Measurements from ENCODE around the gene COPG1.
A peak's percentile ranks its signal among the peaks of the same experiment; 100 is the strongest.

Gene COPG1

DNA sequence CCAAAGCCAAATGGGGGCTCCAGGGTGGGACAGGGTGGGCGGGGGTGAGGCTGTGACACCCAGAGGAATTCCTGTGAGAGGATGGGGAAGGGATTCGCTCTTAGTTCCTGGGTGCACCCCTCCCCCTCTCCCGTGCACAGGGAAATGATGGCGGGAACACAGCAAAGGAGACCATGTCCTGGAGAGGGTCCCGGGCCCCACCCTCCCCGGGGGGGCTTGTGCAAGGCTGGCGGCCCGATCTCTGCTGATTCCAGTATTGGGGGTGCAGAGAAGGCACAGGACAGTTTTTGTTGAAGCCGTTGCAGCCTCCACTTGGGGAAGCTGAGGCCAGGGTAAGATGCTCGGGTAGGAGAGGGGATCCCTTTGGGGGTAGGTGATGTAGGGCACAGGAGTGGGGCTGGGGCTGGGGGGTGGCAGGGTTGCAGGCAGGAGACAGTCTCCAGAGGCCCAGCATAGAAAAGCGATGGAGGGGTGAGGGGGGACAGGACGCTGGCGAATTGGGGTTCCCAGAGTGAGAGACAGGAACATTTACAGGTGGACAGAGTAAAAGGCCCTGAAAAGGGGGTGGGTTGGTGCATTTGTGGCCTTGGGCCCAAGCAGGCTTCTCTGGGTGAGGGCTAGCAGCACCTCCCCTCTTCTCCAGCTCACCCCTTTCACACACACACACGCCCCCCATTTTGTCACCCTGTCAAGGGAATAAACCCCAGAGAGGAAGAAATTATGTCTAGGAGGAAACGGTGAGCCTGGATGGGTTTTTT, 67.8 kb downstream of the COPG1 start:
- Histone ChIP-seq H3K36me3 (ENCODE audit: insufficient read depth, low read length) (peaks cover 16% of the 10 kb centered on the region; the same call in 1 of the 2 replicates), H3K9ac (ENCODE audit: low read depth, low read length) (peak overlapping the region; percentile 97), H3K4me2 (ENCODE audit: insufficient read depth, low read length) (peak overlapping the region; percentile 87), H4K20me1 (ENCODE audit: insufficient read depth, low read length) (peaks cover 27% of the 10 kb centered on the region), H3K9me3 (ENCODE audit: insufficient read depth, low read length, severe bottlenecking) (no peaks in the 10 kb centered on the region), H3K27me3 (ENCODE audit: insufficient read depth, low read length, poor library complexity) (no peaks in the 10 kb centered on the region), H3K4me3 (ENCODE audit: low read depth in 1 of 2, low read length in 2 of 2) (peak overlapping the region; percentile 96 to 97; a peak in 3 of 4 replicates), H3K79me2 (ENCODE audit: insufficient read depth, low read length) (peaks cover 21% of the 10 kb centered on the region), H2AFZ (ENCODE audit: low read depth, low read length) (peak overlapping the region; percentile 98), H3K4me1 (ENCODE audit: insufficient read depth, low read length) (peaks cover 30% of the 10 kb centered on the region), H3K27ac (ENCODE audit: low read length) (peak overlapping the region; percentile 82)
- TF ChIP-seq, protein P1, sequence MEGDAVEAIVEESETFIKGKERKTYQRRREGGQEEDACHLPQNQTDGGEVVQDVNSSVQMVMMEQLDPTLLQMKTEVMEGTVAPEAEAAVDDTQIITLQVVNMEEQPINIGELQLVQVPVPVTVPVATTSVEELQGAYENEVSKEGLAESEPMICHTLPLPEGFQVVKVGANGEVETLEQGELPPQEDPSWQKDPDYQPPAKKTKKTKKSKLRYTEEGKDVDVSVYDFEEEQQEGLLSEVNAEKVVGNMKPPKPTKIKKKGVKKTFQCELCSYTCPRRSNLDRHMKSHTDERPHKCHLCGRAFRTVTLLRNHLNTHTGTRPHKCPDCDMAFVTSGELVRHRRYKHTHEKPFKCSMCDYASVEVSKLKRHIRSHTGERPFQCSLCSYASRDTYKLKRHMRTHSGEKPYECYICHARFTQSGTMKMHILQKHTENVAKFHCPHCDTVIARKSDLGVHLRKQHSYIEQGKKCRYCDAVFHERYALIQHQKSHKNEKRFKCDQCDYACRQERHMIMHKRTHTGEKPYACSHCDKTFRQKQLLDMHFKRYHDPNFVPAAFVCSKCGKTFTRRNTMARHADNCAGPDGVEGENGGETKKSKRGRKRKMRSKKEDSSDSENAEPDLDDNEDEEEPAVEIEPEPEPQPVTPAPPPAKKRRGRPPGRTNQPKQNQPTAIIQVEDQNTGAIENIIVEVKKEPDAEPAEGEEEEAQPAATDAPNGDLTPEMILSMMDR (IDR thresholded peaks at IDR 0.05; ENCODE audit: borderline replicate concordance, extremely low read depth, low read length, poor library complexity, severe bottlenecking), result no peak
- TF ChIP-seq EZH2 (IDR thresholded peaks at IDR 0.05; ENCODE audit: borderline replicate concordance, low read depth, low read length, severe bottlenecking), result no peak
- DNase-seq, result no peak
- no peak for ATAC-seq (ENCODE audit: insufficient read depth, low read depth)

DNA sequence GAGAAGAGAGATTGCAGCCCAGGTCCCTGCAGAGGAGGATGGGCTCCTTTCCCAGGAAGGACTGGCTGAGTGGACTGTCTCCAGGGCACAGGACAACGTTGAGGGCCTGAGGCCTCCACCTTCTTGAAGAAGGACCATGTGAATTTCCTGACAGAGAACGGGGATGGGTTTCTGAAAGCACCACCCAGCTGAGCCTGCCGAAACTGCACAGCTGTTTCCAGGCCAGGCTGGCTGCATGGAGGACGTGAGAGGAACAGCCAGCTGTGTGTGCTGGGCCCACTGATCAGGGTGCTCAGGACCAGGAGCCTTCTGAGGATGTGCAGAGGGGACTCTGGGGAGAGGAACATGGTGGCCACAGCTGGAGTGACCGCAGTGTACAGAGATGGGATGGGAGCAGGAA, 68.4 kb downstream of the COPG1 start:
- Histone ChIP-seq H3K27ac (ENCODE audit: low read length) (no peak overlapping the region), H3K36me3 (ENCODE audit: insufficient read depth, low read length) (peaks cover 16% of the 10 kb centered on the region; the same call in 1 of the 2 replicates), H3K4me1 (ENCODE audit: insufficient read depth, low read length) (peaks cover 30% of the 10 kb centered on the region), H3K9me3 (ENCODE audit: insufficient read depth, low read length, severe bottlenecking) (no peaks in the 10 kb centered on the region), H3K27me3 (ENCODE audit: insufficient read depth, low read length, poor library complexity) (no peaks in the 10 kb centered on the region), H3K4me2 (ENCODE audit: insufficient read depth, low read length) (peak overlapping the region; percentile 12; the same call in 1 of the 2 replicates), H3K79me2 (ENCODE audit: insufficient read depth, low read length) (peaks cover 21% of the 10 kb centered on the region), H2AFZ (ENCODE audit: low read depth, low read length) (no peak overlapping the region), H4K20me1 (ENCODE audit: insufficient read depth, low read length) (peaks cover 27% of the 10 kb centered on the region), H3K4me3 (ENCODE audit: low read depth in 1 of 2, low read length in 2 of 2) (no peak overlapping the region), H3K9ac (ENCODE audit: low read depth, low read length) (peak overlapping the region; percentile 97; the same call in 1 of the 2 replicates)
- ATAC-seq (ENCODE audit: insufficient read depth, low read depth), result no peak
- DNase-seq, result no peak
- TF ChIP-seq, protein P1 (IDR thresholded peaks at IDR 0.05; ENCODE audit: borderline replicate concordance, extremely low read depth, low read length, poor library complexity, severe bottlenecking), result no peak
- no peak for TF ChIP-seq EZH2 (IDR thresholded peaks at IDR 0.05; ENCODE audit: borderline replicate concordance, low read depth, low read length, severe bottlenecking)

DNA sequence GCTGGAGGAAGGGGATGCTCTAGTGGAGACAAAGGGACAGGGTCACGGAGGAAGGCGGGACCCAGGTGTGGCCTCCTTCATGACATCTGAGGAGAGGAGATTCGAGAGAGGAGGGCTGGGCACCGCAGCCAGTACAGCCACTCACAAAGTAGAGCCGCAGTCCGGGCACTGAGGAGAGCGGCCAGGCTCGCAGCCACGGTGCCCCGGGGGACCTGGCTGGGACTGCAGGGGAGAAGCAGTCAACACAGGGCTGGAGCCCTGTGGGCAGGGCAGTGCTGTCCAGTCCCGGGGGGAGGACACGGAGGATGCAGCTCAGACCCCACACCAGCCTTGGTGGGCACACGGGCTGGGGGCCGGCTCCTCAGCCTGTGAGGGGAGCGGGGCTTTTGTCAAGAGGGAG, 69.5 kb downstream of the COPG1 start:
- Histone ChIP-seq H4K20me1 (ENCODE audit: insufficient read depth, low read length) (peaks cover 16% of the 10 kb centered on the region), H3K4me3 (ENCODE audit: low read depth in 1 of 2, low read length in 2 of 2) (no peak overlapping the region), H3K4me2 (ENCODE audit: insufficient read depth, low read length) (no peak overlapping the region), H3K4me1 (ENCODE audit: insufficient read depth, low read length) (peaks cover 23% of the 10 kb centered on the region), H3K9ac (ENCODE audit: low read depth, low read length) (no peak overlapping the region), H3K27ac (ENCODE audit: low read length) (no peak overlapping the region), H3K27me3 (ENCODE audit: insufficient read depth, low read length, poor library complexity) (no peaks in the 10 kb centered on the region), H3K9me3 (ENCODE audit: insufficient read depth, low read length, severe bottlenecking) (no peaks in the 10 kb centered on the region), H3K79me2 (ENCODE audit: insufficient read depth, low read length) (peaks cover 21% of the 10 kb centered on the region), H2AFZ (ENCODE audit: low read depth, low read length) (no peak overlapping the region), H3K36me3 (ENCODE audit: insufficient read depth, low read length) (peaks cover 16% of the 10 kb centered on the region; the same call in 1 of the 2 replicates)
- TF ChIP-seq, protein P1 (IDR thresholded peaks at IDR 0.05; ENCODE audit: borderline replicate concordance, extremely low read depth, low read length, poor library complexity, severe bottlenecking), result no peak
- no peak for TF ChIP-seq EZH2 (IDR thresholded peaks at IDR 0.05; ENCODE audit: borderline replicate concordance, low read depth, low read length, severe bottlenecking)
- DNase-seq (no peak), ATAC-seq (ENCODE audit: insufficient read depth, low read depth) (no peak)

Measured in DND-41 (cell line).